Endothelial cell of umbilical vein (primary cell): ENCODE data around the gene NUDT9. TPM values are rescaled to one million over a fixed set of nuclear protein-coding genes. Genes with fewer than 3 reads are reported as not detected.

Experiments used
- BruUV-seq: library from RNA; stranded (reverse); fragments of 400-500 nt; replicated peaks from 2 replicates; lab custom pipeline; 2021; lab: Mats Ljungman, UMichigan
- CTCF ChIA-PET: fragments of 300-600, 350-600 bp; sonication (Branson Sonifier 250); formaldehyde crosslinking; loops from one replicate; lab custom pipeline; 2021; ENCODE audit warnings: antibody characterized with exemption, inconsistent platforms; lab: Charles Lee
- POLR2A ChIA-PET: fragments of 300-600, 350-600 bp; sonication (Branson Sonifier 250); formaldehyde crosslinking; loops from one replicate; lab custom pipeline; 2021; ENCODE audit warnings: antibody characterized with exemption, inconsistent platforms; lab: Charles Lee
- DNase-seq: peaks from one replicate; pipeline ENCODE4 v3.0.0-alpha.2; 2011; ENCODE audit warnings: low read depth, low spot score
- FAIRE-seq: peaks from 2 replicates; lab custom pipeline; 2011; peaks lifted over from hg19 to GRCh38; lab: Jason Lieb, UNC
- H2AFZ ChIP-seq: 2 replicates; pipeline ENCODE4 v1.6.0; 2012; ENCODE audit warnings: low read depth, low read length, control low read depth, inconsistent platforms
- H3K27ac ChIP-seq: 2 replicates; pipeline ENCODE4 v1.5.1; 2011; ENCODE audit warnings: low read depth, mild to moderate bottlenecking, control low read depth, low read length, moderate library complexity; ENCODE audit not compliant: insufficient read depth
- H3K27me3 ChIP-seq, 2 experiments: 2 replicates each; pipeline versions ENCODE4 v1.6.0 to v1.6.1; 2011; ENCODE audit warnings: low read length in 2 of 2, mixed read lengths in 1 of 2; ENCODE audit not compliant: control insufficient read depth in 2 of 2, insufficient read depth in 2 of 2
- H3K36me3 ChIP-seq, 2 experiments: 2 replicates in 1 of 2; 3 replicates in 1 of 2; pipeline ENCODE4 v1.5.1; 2011; ENCODE audit warnings: low read length in 2 of 2, mild to moderate bottlenecking in 1 of 2, moderate library complexity in 1 of 2; ENCODE audit not compliant: control insufficient read depth in 2 of 2, insufficient read depth in 2 of 2; ENCODE audit errors: extremely low read depth in 1 of 2
- H3K4me1 ChIP-seq: 3 replicates; pipeline ENCODE4 v1.5.1; 2011; ENCODE audit warnings: mild to moderate bottlenecking, low read length; ENCODE audit not compliant: control insufficient read depth, insufficient read depth; ENCODE audit errors: extremely low read depth
- H3K4me2 ChIP-seq: 2 replicates; pipeline ENCODE4 v1.6.1; 2011; ENCODE audit warnings: low read length, control low read depth, mixed read lengths; ENCODE audit not compliant: insufficient read depth
- H3K4me3 ChIP-seq, 3 experiments: fragments of 200-600 bp in 1 of 3; sonication (generic), shearing (Covaris generic) in 1 of 3; replicated peaks in 1 of 3; 2 replicates each; pipeline ENCODE4 v1.5.1; 2011 to 2016; ENCODE audit warnings: control low read depth in 3 of 3, low read length in 3 of 3, mild to moderate bottlenecking in 2 of 3, inconsistent platforms in 1 of 3, low read depth in 1 of 3, moderate library complexity in 1 of 3; ENCODE audit not compliant: insufficient read depth in 1 of 3
- H3K79me2 ChIP-seq: 2 replicates; pipeline ENCODE4 v1.6.0; 2012; ENCODE audit warnings: low read length, inconsistent platforms; ENCODE audit not compliant: control insufficient read depth, insufficient read depth
- H3K9ac ChIP-seq: replicated peaks from 2 replicates; pipeline ENCODE3; 2011; ENCODE audit warnings: low read length, control low read depth; ENCODE audit not compliant: insufficient read depth; ENCODE audit errors: extremely low read depth
- H3K9me1 ChIP-seq: replicated peaks from 3 replicates; pipeline ENCODE4 v1.6.0; 2011; ENCODE audit warnings: mild to moderate bottlenecking, low read length; ENCODE audit not compliant: control insufficient read depth, insufficient read depth; ENCODE audit errors: extremely low read depth
- H3K9me3 ChIP-seq: replicated peaks from 2 replicates; pipeline ENCODE4 v1.5.1; 2012; ENCODE audit warnings: low read length, inconsistent platforms; ENCODE audit not compliant: control insufficient read depth, insufficient read depth
- H4K20me1 ChIP-seq: replicated peaks from 2 replicates; pipeline ENCODE3; 2011; ENCODE audit warnings: mild to moderate bottlenecking, low read length; ENCODE audit not compliant: control insufficient read depth, insufficient read depth; ENCODE audit errors: extremely low read depth
- EZH2 ChIP-seq: IDR thresholded peaks from 2 replicates; pipeline ENCODE4 v1.6.1; 2012; ENCODE audit warnings: borderline replicate concordance, low read depth, mild to moderate bottlenecking, moderate library complexity, low read length, inconsistent platforms; ENCODE audit not compliant: severe bottlenecking
- FOS ChIP-seq: IDR thresholded peaks from 2 replicates; pipeline ENCODE4 v1.6.1; 2011; ENCODE audit warnings: mild to moderate bottlenecking, low read length, moderate library complexity, borderline replicate concordance; ENCODE audit not compliant: insufficient read depth
- MYC ChIP-seq: IDR thresholded peaks from one replicate; pipeline ENCODE4 v1.6.1; 2011; ENCODE audit warnings: mild to moderate bottlenecking, low read depth, low read length
- POLR2AphosphoS5 ChIP-seq: IDR thresholded peaks from 2 replicates; pipeline ENCODE4 v1.6.1; 2012; ENCODE audit warnings: low read depth, mild to moderate bottlenecking, control low read depth, low read length, moderate library complexity; ENCODE audit not compliant: insufficient read depth
- dilution Hi-C: fragments of 300-500 bp; cut with MboI; formaldehyde crosslinking; loops from one replicate; pipeline ENCODE4 v1.15.0; 2019; ENCODE audit warnings: low sequenced_read_pairs; ENCODE audit not compliant: extremely low pct_ligation_motif_present
- intact Hi-C: fragments of 100-400 bp; cut with micrococcal nuclease; formaldehyde crosslinking; loops from one replicate; pipeline ENCODE4 v1.10.0; 2022
- polyA plus RNA-seq, 4 experiments: library from polyadenylated mRNA; depleted of rRNA in 3 of 4; stranded (reverse) in 3 of 4; unstranded in 1 of 4; fragments of >200 nt; gene quantifications; 2 replicates each; pipeline versions ENCODE4 v1.2.1 to v1.2.3, GENCODE V29; 2011 to 2012; ENCODE audit warnings: missing spikeins in 1 of 4
- total RNA-seq: library from RNA; stranded (reverse); gene quantifications from 2 replicates; pipeline ENCODE4 v1.2.3, GENCODE V29; 2021
- TF ChIP-seq, protein P1 (sequence below), 2 donors: IDR thresholded peaks; 1 replicate in 1 of 2; 2 replicates in 1 of 2; pipeline ENCODE4 v1.5.1; 2011; ENCODE audit warnings: low read length in 2 of 2, mild to moderate bottlenecking in 2 of 2, moderate library complexity in 2 of 2, control low read depth in 1 of 2, inconsistent platforms in 1 of 2, low read depth in 1 of 2; ENCODE audit not compliant: insufficient read depth in 1 of 2; ENCODE audit errors: extremely low read depth in 1 of 2
- TF ChIP-seq, protein P2 (sequence below): IDR thresholded peaks from 2 replicates; pipeline ENCODE4 v1.6.1; 2011; ENCODE audit not compliant: insufficient read depth, insufficient read length

The NUDT9 gene
- total and polyA plus RNA-seq, 2 donors (not counting 3 experiments of a cell fraction or from before 2014, with no cell fraction given), result 15.3 to 25.0 TPM

DNA sequence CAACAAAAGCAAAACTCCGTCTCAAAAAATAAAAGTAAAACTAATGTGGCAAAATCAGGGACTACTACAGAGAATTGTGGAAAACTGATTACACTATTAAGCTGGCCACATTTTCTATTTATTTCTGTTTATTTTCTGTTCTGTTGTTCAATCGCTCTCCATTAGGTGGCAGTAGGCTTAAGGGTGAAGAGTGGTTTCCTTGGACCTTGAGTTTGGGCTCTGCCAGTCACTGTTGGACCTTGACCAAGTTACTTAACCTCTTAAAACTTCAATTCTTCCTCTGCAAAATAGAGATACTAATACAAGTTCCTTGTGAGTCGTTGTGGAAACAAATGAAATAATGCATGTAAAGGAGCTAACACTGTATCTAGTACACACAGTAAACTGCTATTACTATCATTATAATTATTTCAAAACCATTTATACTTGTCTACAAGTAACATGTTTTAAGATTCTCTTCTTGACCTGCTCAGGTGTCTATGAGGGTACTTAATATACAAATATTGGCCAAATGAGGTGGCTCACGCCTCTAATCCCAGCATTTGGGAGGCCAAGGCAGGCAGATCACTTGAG is 46.6 kb upstream of the NUDT9 start:
- ChIA-PET CTCF (interaction anchor here (0.6 to 10.1 kb wide), 39 partner anchors 9 to 836 kb away, joined by 3 to 165 read pairs (median 4); partner anchors contain the start of genes HSD17B11, NUDT9 and SPARCL1), POLR2A (no interaction called here)
- intact Hi-C loops, result loop anchor here (1.0 kb wide), 2 partner anchors 47 to 89 kb away; no protein-coding TSS in a partner anchor
- FAIRE-seq (peak; percentile 81), DNase-seq (peak; percentile 67)
- no peaks in the 10 kb centered on the region for H3K79me2 ChIP-seq
- H3K27ac ChIP-seq, result no peak overlapping the region
- no peak overlapping the region for H3K4me2 ChIP-seq
- TF ChIP-seq, protein P1, sequence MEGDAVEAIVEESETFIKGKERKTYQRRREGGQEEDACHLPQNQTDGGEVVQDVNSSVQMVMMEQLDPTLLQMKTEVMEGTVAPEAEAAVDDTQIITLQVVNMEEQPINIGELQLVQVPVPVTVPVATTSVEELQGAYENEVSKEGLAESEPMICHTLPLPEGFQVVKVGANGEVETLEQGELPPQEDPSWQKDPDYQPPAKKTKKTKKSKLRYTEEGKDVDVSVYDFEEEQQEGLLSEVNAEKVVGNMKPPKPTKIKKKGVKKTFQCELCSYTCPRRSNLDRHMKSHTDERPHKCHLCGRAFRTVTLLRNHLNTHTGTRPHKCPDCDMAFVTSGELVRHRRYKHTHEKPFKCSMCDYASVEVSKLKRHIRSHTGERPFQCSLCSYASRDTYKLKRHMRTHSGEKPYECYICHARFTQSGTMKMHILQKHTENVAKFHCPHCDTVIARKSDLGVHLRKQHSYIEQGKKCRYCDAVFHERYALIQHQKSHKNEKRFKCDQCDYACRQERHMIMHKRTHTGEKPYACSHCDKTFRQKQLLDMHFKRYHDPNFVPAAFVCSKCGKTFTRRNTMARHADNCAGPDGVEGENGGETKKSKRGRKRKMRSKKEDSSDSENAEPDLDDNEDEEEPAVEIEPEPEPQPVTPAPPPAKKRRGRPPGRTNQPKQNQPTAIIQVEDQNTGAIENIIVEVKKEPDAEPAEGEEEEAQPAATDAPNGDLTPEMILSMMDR (IDR thresholded peaks at IDR 0.05; ENCODE audit: extremely low read depth in 1 of 2, insufficient read depth in 1 of 2, low read depth in 1 of 2, low read length in 2 of 2), result peak; percentile 63 to 66
- no peak for TF ChIP-seq EZH2
- TF ChIP-seq MYC, result no peak
- no peak for TF ChIP-seq FOS
- TF ChIP-seq POLR2AphosphoS5, result no peak
- TF ChIP-seq, protein P2, sequence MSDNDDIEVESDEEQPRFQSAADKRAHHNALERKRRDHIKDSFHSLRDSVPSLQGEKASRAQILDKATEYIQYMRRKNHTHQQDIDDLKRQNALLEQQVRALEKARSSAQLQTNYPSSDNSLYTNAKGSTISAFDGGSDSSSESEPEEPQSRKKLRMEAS, result no peak
- no peaks in the 10 kb centered on the region for H4K20me1 ChIP-seq
- no peaks in the 10 kb centered on the region for H3K27me3 ChIP-seq
- dilution Hi-C loops, result no loop called here
- H3K9me1 ChIP-seq, result no peaks in the 10 kb centered on the region
- H2AFZ ChIP-seq, result no peak overlapping the region
- no peaks in the 10 kb centered on the region for H3K4me1 ChIP-seq
- H3K9me3 ChIP-seq, result no peaks in the 10 kb centered on the region
- no peaks in the 10 kb centered on the region for H3K36me3 ChIP-seq
- no TSS peak for BruUV-seq
- no peak overlapping the region for H3K4me3 ChIP-seq
- H3K9ac ChIP-seq, result no peak overlapping the region
